ENCODE data around the gene CDYL2.
"Not testable (repeated sequence)": the region's sequence is repeated elsewhere in the genome, so short reads cannot be mapped to it uniquely, and the experiment has no call there.

The CDYL2 gene

GRCh38 chr16:80804526-80805383, at the start of gene CDYL2:
CDYL2 (minus strand) TSS chr16:80804598; CDS start chr16:80804173, 425 bp downstream.
- DNase-seq (ENCODE audit: low read depth in 2 of 2) = peak in 1 of 2 donors; percentile 16

GRCh38 chr16:80852261-80852872, 48.0 kb upstream of the CDYL2 start:
- peak; percentile 4 to 14 for DNase-seq (ENCODE audit: low read depth in 2 of 2)

- no peak for DNase-seq (ENCODE audit: low read depth in 2 of 2)
Measured at GRCh38 chr16:80851831-80852230, 47.4 kb upstream of the CDYL2 start.

GRCh38 chr16:80850757-80851156, 46.4 kb upstream of the CDYL2 start:
- no peak for DNase-seq (ENCODE audit: low read depth in 2 of 2)

GRCh38 chr16:80848862-80849261, 44.5 kb upstream of the CDYL2 start:
- DNase-seq (ENCODE audit: low read depth in 2 of 2) = no peak

GRCh38 chr16:80846680-80847079, 42.3 kb upstream of the CDYL2 start:
- DNase-seq (ENCODE audit: low read depth in 2 of 2) = no peak

- no peak for DNase-seq (ENCODE audit: low read depth in 2 of 2)
Measured at GRCh38 chr16:80846275-80846674, 41.9 kb upstream of the CDYL2 start.

- DNase-seq (ENCODE audit: low read depth in 2 of 2) = no peak
Measured at GRCh38 chr16:80844395-80844794, 40.0 kb upstream of the CDYL2 start.

GRCh38 chr16:80841231-80841630, 36.8 kb upstream of the CDYL2 start:
- no peak for DNase-seq (ENCODE audit: low read depth in 2 of 2)

GRCh38 chr16:80837533-80838147, 33.2 kb upstream of the CDYL2 start:
- no peak for DNase-seq (ENCODE audit: low read depth in 2 of 2)

GRCh38 chr16:80836846-80837245, 32.4 kb upstream of the CDYL2 start:
- DNase-seq (ENCODE audit: low read depth in 2 of 2) = no peak

GRCh38 chr16:80836202-80836601, 31.8 kb upstream of the CDYL2 start:
- DNase-seq (ENCODE audit: low read depth in 2 of 2) = no peak

GRCh38 chr16:80831039-80831438, 26.6 kb upstream of the CDYL2 start:
- DNase-seq (ENCODE audit: low read depth in 2 of 2) = no peak

GRCh38 chr16:80828495-80828894, 24.1 kb upstream of the CDYL2 start:
- no peak for DNase-seq (ENCODE audit: low read depth in 2 of 2)

- no peak for DNase-seq (ENCODE audit: low read depth in 2 of 2)
Measured at GRCh38 chr16:80827007-80827406, 22.6 kb upstream of the CDYL2 start.

GRCh38 chr16:80825365-80825758, 21.0 kb upstream of the CDYL2 start:
- no peak for DNase-seq (ENCODE audit: low read depth in 2 of 2)

GRCh38 chr16:80824623-80825364, 20.4 kb upstream of the CDYL2 start:
- no peak for DNase-seq (ENCODE audit: low read depth in 2 of 2)

GRCh38 chr16:80819988-80820387, 15.6 kb upstream of the CDYL2 start:
- no peak for DNase-seq (ENCODE audit: low read depth in 2 of 2)

- no peak for DNase-seq (ENCODE audit: low read depth in 2 of 2)
Measured at GRCh38 chr16:80816356-80816755, 12.0 kb upstream of the CDYL2 start.

GRCh38 chr16:80815278-80815677, 10.9 kb upstream of the CDYL2 start:
- not testable (repeated sequence) for DNase-seq (ENCODE audit: low read depth in 2 of 2)

GRCh38 chr16:80812593-80812992, 8.2 kb upstream of the CDYL2 start:
- DNase-seq (ENCODE audit: low read depth in 2 of 2) = no peak

GRCh38 chr16:80809366-80809765, 5.0 kb upstream of the CDYL2 start:
- no peak for DNase-seq (ENCODE audit: low read depth in 2 of 2)

Data from stimulated activated CD4-positive, alpha-beta T cell treated with anti-CD3 and anti-CD28 coated beads, Interleukin-4, amount 100 ng/mL, for 48 hours (primary cell).